GM12878 (cell line): Measurements from ENCODE around the gene SERPINA9. TPM values are rescaled to one million over a fixed set of nuclear protein-coding genes. Genes with fewer than 3 reads are reported as not detected.

ENCODE experiments used
- ATAC-seq: fragments of 200-7000 bp; cut with Tn5 transposase; 3 replicates; pipeline ENCODE4 v1.9.1; 2020; ENCODE audit warnings: mild to moderate bottlenecking, moderate library complexity
- BruUV-seq: library from RNA; stranded (reverse); fragments of 400-500 nt; replicated peaks from 2 replicates; lab custom pipeline; 2021; lab: Mats Ljungman, UMichigan
- CTCF ChIA-PET: fragments of 300-600 bp; sonication (Branson Sonifier 250); formaldehyde crosslinking; extraction: SDS; loops from one replicate; lab custom pipeline; 2021; ENCODE audit warnings: inconsistent platforms; lab: Yijun Ruan, JAX
- POLR2A ChIA-PET: fragments of 350-600 bp; formaldehyde crosslinking; extraction: SDS; loops from one replicate; lab custom pipeline; 2021; ENCODE audit warnings: inconsistent platforms; lab: Charles Lee
- RAD21 ChIA-PET: fragments of 300-600 bp; sonication (Branson Sonifier 250); formaldehyde crosslinking; loops from one replicate; lab custom pipeline; 2023; ENCODE audit warnings: antibody characterized with exemption; ENCODE audit not compliant: unreplicated experiment; lab: Charles Lee
- SMC1A ChIA-PET: fragments of 300-600 bp; sonication (Branson Sonifier 250); formaldehyde crosslinking; loops from one replicate; lab custom pipeline; 2023; ENCODE audit not compliant: unreplicated experiment, uncharacterized antibody; lab: Charles Lee
- DNase-seq: peaks from one replicate; pipeline ENCODE4 v3.0.0-alpha.2; 2011; ENCODE audit warnings: low read depth, low spot score
- FAIRE-seq: peaks from 3 replicates; lab custom pipeline; 2011; peaks lifted over from hg19 to GRCh38; lab: Jason Lieb, UNC
- H2AFZ ChIP-seq: 2 replicates; pipeline ENCODE4 v1.6.0; 2011; ENCODE audit warnings: low read depth, low read length, control low read depth; ENCODE audit not compliant: control insufficient read depth
- H3K27ac ChIP-seq: 2 replicates; pipeline ENCODE4 v1.5.1; 2011; ENCODE audit warnings: control low read depth; ENCODE audit not compliant: control insufficient read depth, insufficient read depth
- H3K27me3 ChIP-seq, 2 experiments: replicated peaks in 1 of 2; 2 replicates each; pipeline versions ENCODE4 v1.6.0 to v1.6.1; 2011; ENCODE audit warnings: low read length in 1 of 2; ENCODE audit not compliant: control insufficient read depth in 2 of 2, insufficient read depth in 2 of 2
- H3K36me3 ChIP-seq, 2 experiments: 2 replicates each; pipeline ENCODE4 v1.5.1; 2011; ENCODE audit warnings: low read length in 1 of 2; ENCODE audit not compliant: control insufficient read depth in 2 of 2, insufficient read depth in 2 of 2
- H3K4me1 ChIP-seq: 2 replicates; pipeline ENCODE4 v1.6.1; 2011; ENCODE audit warnings: mild to moderate bottlenecking, low read length, moderate library complexity, mixed read lengths; ENCODE audit not compliant: control insufficient read depth, insufficient read depth
- H3K4me2 ChIP-seq: 2 replicates; pipeline ENCODE4 v1.6.0; 2011; ENCODE audit warnings: control low read depth; ENCODE audit not compliant: control insufficient read depth, insufficient read depth
- H3K4me3 ChIP-seq: fragments of 200-600 bp; sonication (generic); 2 replicates; pipeline ENCODE4 v1.5.1; 2016
- H3K79me2 ChIP-seq: 2 replicates; pipeline ENCODE4 v1.6.0; 2011; ENCODE audit warnings: low read length; ENCODE audit not compliant: control insufficient read depth, insufficient read depth
- H3K9ac ChIP-seq: 2 replicates; pipeline ENCODE4 v1.8.0; 2011; ENCODE audit warnings: low read length, control low read depth, mixed read lengths; ENCODE audit not compliant: control insufficient read depth, insufficient read depth
- H3K9me3 ChIP-seq: replicated peaks from 3 replicates; pipeline ENCODE4 v1.5.1; 2011; ENCODE audit warnings: mild to moderate bottlenecking, low read length; ENCODE audit not compliant: control insufficient read depth, insufficient read depth
- H4K20me1 ChIP-seq: 2 replicates; pipeline ENCODE4 v1.6.0; 2011; ENCODE audit not compliant: control insufficient read depth, insufficient read depth
- CEBPB ChIP-seq, 2 experiments: fragments of 150-350 bp in 1 of 2; IDR thresholded peaks; 2 replicates each; pipeline ENCODE4 v1.6.1; 2012 to 2014; ENCODE audit warnings: low read depth in 2 of 2, low read length in 2 of 2, borderline replicate concordance in 1 of 2, inconsistent platforms in 1 of 2
- GABPA ChIP-seq: IDR thresholded peaks from 2 replicates; pipeline ENCODE4 v1.6.1; 2014; ENCODE audit warnings: antibody characterized with exemption, low read depth, mild to moderate bottlenecking, inconsistent platforms
- IKZF1 ChIP-seq: fragments of 450-650 bp; conservative IDR thresholded peaks from 2 replicates; pipeline ENCODE4 v1.6.1; 2017; ENCODE audit warnings: antibody characterized with exemption, mild to moderate bottlenecking
- KDM1A ChIP-seq: fragments of 200-600 bp; sonication (generic); IDR thresholded peaks from 2 replicates; pipeline ENCODE4 v1.6.1; 2016; ENCODE audit warnings: borderline replicate concordance
- MEF2A ChIP-seq: IDR thresholded peaks from 2 replicates; pipeline ENCODE4 v1.6.1; 2011; ENCODE audit warnings: low read depth, mild to moderate bottlenecking, low read length, moderate library complexity; ENCODE audit not compliant: insufficient read depth
- NR2F1 ChIP-seq: fragments of 450-650 bp; conservative IDR thresholded peaks from 2 replicates; pipeline ENCODE4 v1.6.1; 2017; ENCODE audit warnings: mild to moderate bottlenecking
- SIN3A ChIP-seq: IDR thresholded peaks from 2 replicates; pipeline ENCODE4 v1.6.1; 2012; ENCODE audit warnings: low read depth, low read length, improper control_type of control experiment
- SIX5 ChIP-seq: IDR thresholded peaks from 2 replicates; pipeline ENCODE4 v1.6.1; 2011; ENCODE audit warnings: mild to moderate bottlenecking, low read depth, low read length, moderate library complexity; ENCODE audit not compliant: severe bottlenecking
- SUPT20H ChIP-seq: IDR thresholded peaks from 2 replicates; pipeline ENCODE4 v1.6.1; 2011; ENCODE audit warnings: low read depth, mild to moderate bottlenecking, low read length, moderate library complexity, borderline replicate concordance; ENCODE audit not compliant: control insufficient read depth
- ZNF24 ChIP-seq: fragments of 450-650 bp; IDR thresholded peaks from 2 replicates; pipeline ENCODE4 v1.6.1; 2017; ENCODE audit warnings: antibody characterized with exemption, mild to moderate bottlenecking
- WGBS: methylation state at CpG from one replicate; pipeline ENCODE4 v1.1.6; 2016; ENCODE audit warnings: low lambda C conversion rate; ENCODE audit not compliant: insufficient replicate concordance, insufficient coverage; ENCODE audit errors: missing lambda C conversion rate; 5-methylcytosine and 5-hydroxymethylcytosine counted together
- in situ Hi-C: fragments of 300-500 bp; cut with MboI; formaldehyde crosslinking; loops from 9 replicates; pipeline ENCODE4 v1.14.3; 2018; ENCODE audit warnings: mixed read lengths
- intact Hi-C: fragments of 100-400 bp; cut with micrococcal nuclease; formaldehyde crosslinking; loops from one replicate; pipeline ENCODE4 v1.14.2; 2022; ENCODE audit not compliant: unreplicated experiment
- polyA plus RNA-seq, 11 experiments: library from polyadenylated mRNA; depleted of rRNA in 4 of 11; unstranded in 6 of 11; stranded (reverse) in 5 of 11; fragments of >200 nt; fragmentation: Nextera tagmentation in 4 of 11; fragmentation: Illumina TruSeq in 1 of 11; extraction: Ambion mirVana in 4 of 11; extraction: Trizol in 1 of 11; gene quantifications; 1 replicate in 1 of 11; 2 replicates in 10 of 11; pipeline versions ENCODE4 v1.2.1 to v1.2.3, GENCODE V29; 2011 to 2016; ENCODE audit warnings: inconsistent platforms in 2 of 11, missing spikeins in 2 of 11, low read depth in 1 of 11
- total RNA-seq, 4 experiments: library from RNA; depleted of rRNA in 3 of 4; stranded (reverse); fragments of >200 nt in 3 of 4; fragmentation: Illumina TruSeq in 1 of 4; extraction: Trizol in 1 of 4; gene quantifications; 2 replicates each; pipeline versions ENCODE4 v1.2.1 to v1.2.3, GENCODE V29; 2013 to 2021
- TF ChIP-seq, protein P1 (sequence below), 3 experiments: IDR thresholded peaks in 2 of 3; conservative IDR thresholded peaks in 1 of 3; 2 replicates each; pipeline ENCODE4 v1.5.1; 2011; ENCODE audit warnings: low read depth in 3 of 3, low read length in 3 of 3, mild to moderate bottlenecking in 3 of 3, control low read depth in 2 of 3, moderate library complexity in 2 of 3, inconsistent platforms in 1 of 3, mixed read lengths in 1 of 3; ENCODE audit not compliant: control insufficient read depth in 2 of 3, insufficient read depth in 1 of 3; ENCODE audit errors: extremely low read depth in 1 of 3
- TF ChIP-seq, protein P2 (sequence below): fragments of 450-650 bp; IDR thresholded peaks from 2 replicates; pipeline ENCODE4 v1.6.1; 2018; ENCODE audit warnings: mild to moderate bottlenecking, low read depth, moderate library complexity; ENCODE audit not compliant: partially characterized antibody
- TF ChIP-seq, protein P3 (sequence below): IDR thresholded peaks from 2 replicates; pipeline ENCODE4 v1.6.1; 2012; ENCODE audit warnings: mild to moderate bottlenecking, low read depth, low read length
- TF ChIP-seq, protein P4 (sequence below): fragments of 450-650 bp; IDR thresholded peaks from 2 replicates; pipeline ENCODE4 v1.6.1; 2017; ENCODE audit warnings: mild to moderate bottlenecking, low read depth, inconsistent platforms; ENCODE audit not compliant: poor library complexity, severe bottlenecking

SERPINA9 gene
- total and polyA plus RNA-seq, 10 of the 15 experiments (the other 5 are each of a cell fraction or from before 2014, with no cell fraction given): 0.05 TPM; not detected in 9

DNA sequence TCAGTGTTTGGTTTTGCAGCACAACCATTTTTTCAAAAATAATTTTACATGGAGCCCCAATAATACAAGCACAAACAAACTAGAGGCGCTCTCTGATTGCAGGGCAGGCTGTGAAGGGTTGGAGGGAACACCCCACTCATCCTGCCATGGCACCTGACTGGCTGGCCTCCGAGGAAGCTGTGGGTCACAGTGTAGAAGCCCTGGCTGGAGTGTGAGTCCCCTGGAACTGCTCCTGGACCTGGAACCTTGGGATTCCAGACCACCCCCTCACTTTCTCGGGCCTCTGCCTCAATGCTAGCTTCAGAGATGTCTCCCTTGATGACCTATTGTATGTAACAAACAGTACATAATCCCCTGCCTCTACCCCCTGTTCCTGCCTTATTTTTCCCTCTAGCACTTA is 48.1 kb upstream of the SERPINA9 start:
- ChIA-PET SMC1A (no interaction called here), POLR2A (no interaction called here), RAD21 (no interaction called here), CTCF (no interaction called here)
- BruUV-seq: no TSS peak
- H3K9ac ChIP-seq: no peak overlapping the region
- ATAC-seq (no peak), DNase-seq (no peak), FAIRE-seq (no peak)
- no peak overlapping the region for H3K4me3 ChIP-seq
- 23% methylated on average over 3 of the region's 3 CpGs for WGBS
- H3K27me3 ChIP-seq: no peaks in the 10 kb centered on the region; a peak in 2 of 4 replicates
- no peak overlapping the region for H2AFZ ChIP-seq
- no peaks in the 10 kb centered on the region for H4K20me1 ChIP-seq
- H3K4me1 ChIP-seq: no peaks in the 10 kb centered on the region
- H3K79me2 ChIP-seq: no peaks in the 10 kb centered on the region
- H3K9me3 ChIP-seq: no peaks in the 10 kb centered on the region; the same call in 2 of the 3 replicates
- H3K36me3 ChIP-seq: no peaks in the 10 kb centered on the region
- no peak overlapping the region for H3K4me2 ChIP-seq
- H3K27ac ChIP-seq: no peak overlapping the region
- in situ Hi-C loops: no loop called here
- intact Hi-C loops: no loop called here
- TF ChIP-seq, protein P1, sequence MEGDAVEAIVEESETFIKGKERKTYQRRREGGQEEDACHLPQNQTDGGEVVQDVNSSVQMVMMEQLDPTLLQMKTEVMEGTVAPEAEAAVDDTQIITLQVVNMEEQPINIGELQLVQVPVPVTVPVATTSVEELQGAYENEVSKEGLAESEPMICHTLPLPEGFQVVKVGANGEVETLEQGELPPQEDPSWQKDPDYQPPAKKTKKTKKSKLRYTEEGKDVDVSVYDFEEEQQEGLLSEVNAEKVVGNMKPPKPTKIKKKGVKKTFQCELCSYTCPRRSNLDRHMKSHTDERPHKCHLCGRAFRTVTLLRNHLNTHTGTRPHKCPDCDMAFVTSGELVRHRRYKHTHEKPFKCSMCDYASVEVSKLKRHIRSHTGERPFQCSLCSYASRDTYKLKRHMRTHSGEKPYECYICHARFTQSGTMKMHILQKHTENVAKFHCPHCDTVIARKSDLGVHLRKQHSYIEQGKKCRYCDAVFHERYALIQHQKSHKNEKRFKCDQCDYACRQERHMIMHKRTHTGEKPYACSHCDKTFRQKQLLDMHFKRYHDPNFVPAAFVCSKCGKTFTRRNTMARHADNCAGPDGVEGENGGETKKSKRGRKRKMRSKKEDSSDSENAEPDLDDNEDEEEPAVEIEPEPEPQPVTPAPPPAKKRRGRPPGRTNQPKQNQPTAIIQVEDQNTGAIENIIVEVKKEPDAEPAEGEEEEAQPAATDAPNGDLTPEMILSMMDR (IDR thresholded peaks at IDR 0.05 in 2 of 3, conservative IDR thresholded peaks at IDR 0.05 in 1 of 3; ENCODE audit: control insufficient read depth in 2 of 3, extremely low read depth in 1 of 3, insufficient read depth in 1 of 3, low read depth in 3 of 3, low read length in 3 of 3): no peak
- TF ChIP-seq SUPT20H (no peak), ZNF24 (no peak), SIN3A (no peak), NR2F1 (no peak), MEF2A (no peak), GABPA (no peak), IKZF1 (no peak), SIX5 (no peak), KDM1A (no peak), CEBPB (IDR thresholded peaks at IDR 0.05; ENCODE audit: borderline replicate concordance in 1 of 2, low read depth in 2 of 2, low read length in 2 of 2) (no peak)
- TF ChIP-seq, protein P2, sequence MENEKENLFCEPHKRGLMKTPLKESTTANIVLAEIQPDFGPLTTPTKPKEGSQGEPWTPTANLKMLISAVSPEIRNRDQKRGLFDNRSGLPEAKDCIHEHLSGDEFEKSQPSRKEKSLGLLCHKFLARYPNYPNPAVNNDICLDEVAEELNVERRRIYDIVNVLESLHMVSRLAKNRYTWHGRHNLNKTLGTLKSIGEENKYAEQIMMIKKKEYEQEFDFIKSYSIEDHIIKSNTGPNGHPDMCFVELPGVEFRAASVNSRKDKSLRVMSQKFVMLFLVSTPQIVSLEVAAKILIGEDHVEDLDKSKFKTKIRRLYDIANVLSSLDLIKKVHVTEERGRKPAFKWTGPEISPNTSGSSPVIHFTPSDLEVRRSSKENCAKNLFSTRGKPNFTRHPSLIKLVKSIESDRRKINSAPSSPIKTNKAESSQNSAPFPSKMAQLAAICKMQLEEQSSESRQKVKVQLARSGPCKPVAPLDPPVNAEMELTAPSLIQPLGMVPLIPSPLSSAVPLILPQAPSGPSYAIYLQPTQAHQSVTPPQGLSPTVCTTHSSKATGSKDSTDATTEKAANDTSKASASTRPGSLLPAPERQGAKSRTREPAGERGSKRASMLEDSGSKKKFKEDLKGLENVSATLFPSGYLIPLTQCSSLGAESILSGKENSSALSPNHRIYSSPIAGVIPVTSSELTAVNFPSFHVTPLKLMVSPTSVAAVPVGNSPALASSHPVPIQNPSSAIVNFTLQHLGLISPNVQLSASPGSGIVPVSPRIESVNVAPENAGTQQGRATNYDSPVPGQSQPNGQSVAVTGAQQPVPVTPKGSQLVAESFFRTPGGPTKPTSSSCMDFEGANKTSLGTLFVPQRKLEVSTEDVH: no peak
- TF ChIP-seq, protein P3, sequence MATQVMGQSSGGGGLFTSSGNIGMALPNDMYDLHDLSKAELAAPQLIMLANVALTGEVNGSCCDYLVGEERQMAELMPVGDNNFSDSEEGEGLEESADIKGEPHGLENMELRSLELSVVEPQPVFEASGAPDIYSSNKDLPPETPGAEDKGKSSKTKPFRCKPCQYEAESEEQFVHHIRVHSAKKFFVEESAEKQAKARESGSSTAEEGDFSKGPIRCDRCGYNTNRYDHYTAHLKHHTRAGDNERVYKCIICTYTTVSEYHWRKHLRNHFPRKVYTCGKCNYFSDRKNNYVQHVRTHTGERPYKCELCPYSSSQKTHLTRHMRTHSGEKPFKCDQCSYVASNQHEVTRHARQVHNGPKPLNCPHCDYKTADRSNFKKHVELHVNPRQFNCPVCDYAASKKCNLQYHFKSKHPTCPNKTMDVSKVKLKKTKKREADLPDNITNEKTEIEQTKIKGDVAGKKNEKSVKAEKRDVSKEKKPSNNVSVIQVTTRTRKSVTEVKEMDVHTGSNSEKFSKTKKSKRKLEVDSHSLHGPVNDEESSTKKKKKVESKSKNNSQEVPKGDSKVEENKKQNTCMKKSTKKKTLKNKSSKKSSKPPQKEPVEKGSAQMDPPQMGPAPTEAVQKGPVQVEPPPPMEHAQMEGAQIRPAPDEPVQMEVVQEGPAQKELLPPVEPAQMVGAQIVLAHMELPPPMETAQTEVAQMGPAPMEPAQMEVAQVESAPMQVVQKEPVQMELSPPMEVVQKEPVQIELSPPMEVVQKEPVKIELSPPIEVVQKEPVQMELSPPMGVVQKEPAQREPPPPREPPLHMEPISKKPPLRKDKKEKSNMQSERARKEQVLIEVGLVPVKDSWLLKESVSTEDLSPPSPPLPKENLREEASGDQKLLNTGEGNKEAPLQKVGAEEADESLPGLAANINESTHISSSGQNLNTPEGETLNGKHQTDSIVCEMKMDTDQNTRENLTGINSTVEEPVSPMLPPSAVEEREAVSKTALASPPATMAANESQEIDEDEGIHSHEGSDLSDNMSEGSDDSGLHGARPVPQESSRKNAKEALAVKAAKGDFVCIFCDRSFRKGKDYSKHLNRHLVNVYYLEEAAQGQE: no peak
- TF ChIP-seq, protein P4, sequence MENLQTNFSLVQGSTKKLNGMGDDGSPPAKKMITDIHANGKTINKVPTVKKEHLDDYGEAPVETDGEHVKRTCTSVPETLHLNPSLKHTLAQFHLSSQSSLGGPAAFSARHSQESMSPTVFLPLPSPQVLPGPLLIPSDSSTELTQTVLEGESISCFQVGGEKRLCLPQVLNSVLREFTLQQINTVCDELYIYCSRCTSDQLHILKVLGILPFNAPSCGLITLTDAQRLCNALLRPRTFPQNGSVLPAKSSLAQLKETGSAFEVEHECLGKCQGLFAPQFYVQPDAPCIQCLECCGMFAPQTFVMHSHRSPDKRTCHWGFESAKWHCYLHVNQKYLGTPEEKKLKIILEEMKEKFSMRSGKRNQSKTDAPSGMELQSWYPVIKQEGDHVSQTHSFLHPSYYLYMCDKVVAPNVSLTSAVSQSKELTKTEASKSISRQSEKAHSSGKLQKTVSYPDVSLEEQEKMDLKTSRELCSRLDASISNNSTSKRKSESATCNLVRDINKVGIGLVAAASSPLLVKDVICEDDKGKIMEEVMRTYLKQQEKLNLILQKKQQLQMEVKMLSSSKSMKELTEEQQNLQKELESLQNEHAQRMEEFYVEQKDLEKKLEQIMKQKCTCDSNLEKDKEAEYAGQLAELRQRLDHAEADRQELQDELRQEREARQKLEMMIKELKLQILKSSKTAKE: no peak
